Measurements from ENCODE around the gene RSPH10B.
"Not testable (repeated sequence)": the region's sequence is repeated elsewhere in the genome, so short reads cannot be mapped to it uniquely, and the experiment has no call there.

Gene RSPH10B

DNA sequence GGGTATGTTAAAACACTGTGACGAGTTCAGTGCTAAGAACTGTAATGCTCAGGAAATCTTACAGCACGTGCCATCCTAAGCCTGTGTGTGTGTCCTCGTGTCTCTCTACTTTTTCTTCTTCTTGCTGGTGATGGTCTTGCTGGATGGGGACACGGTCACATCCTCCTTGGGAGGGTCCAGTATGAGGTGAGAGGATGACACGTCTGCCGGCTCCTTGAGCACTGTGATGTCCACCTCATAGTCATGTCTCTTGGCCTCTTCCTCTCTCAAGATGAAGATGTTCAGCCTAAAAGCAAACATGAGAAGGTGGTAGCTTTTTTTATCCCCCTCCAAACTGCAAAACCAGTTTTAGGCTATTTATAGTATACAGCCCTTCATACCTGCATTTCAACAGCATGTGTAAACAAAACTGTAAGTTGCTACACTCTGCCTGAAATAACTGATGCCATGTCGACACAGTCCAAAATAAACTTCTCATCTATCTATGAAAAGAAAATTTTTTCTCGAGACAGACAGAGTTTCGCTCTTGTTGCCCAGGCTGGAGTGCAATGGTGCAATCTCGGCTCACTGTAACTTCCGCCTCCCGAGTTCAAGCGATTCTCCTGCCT lies 44.1 kb downstream of the RSPH10B start:
- DNase-seq: not testable (repeated sequence)

DNA sequence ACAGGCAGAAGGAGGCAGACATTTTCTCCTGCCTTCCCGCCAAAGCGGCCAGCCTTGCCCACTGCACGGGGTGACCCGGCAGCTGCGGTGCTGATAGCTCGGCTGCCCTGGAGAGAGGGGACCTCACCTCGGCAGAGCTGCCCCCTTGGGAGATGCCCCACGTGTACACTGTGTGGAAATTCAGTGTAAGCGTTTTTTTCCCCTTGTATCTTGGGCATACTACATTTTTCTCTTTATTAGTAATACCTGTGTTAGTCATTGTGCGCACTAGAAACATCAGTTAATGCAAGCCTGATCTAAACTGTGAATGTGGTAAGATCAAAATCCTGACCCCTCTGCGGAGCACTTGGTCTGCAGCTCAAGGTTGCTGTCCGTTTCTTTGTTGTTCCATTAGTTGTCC lies 45.9 kb downstream of the RSPH10B start:
- not testable (repeated sequence) for DNase-seq

DNA sequence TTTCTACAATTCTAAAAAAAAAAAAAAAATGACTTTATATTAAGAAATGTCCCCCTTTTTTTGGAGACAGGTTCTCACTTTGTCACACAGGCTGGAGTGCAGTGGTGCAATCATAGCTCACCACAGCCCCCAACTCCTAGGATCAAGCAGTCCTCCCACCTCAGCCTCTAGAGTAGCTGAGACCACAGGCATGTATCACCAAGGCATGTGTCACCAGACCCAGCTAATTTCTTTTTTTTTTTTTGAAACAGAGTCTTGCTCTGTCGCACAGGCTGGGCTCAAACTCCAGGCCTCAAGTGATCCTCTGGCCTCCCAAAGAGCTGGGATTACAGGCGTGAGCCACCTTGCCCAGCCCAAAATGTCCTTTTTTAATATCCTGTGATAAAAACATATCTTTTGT lies 46.3 kb downstream of the RSPH10B start:
- not testable (repeated sequence) for DNase-seq

DNA sequence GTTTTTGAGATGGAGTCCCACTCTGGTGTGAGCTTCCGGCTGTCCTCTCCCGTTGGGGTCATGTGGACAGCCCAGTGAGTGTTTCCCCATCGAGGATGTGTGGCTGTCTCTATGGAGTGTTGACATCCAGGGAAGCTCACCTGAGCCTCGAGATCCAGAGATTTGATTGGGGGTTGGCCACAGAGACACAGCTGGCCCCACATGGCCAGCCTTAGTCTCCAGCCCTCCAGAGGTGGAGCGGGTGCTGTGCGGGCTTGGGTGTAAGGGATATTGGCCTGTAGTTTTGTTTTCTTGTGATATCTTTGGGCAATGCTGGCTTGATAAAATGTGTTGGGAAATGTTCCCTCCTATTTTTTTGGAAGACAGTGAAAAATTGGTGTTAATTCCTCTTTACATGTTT lies 54.0 kb downstream of the RSPH10B start:
- DNase-seq: not testable (repeated sequence)

DNA sequence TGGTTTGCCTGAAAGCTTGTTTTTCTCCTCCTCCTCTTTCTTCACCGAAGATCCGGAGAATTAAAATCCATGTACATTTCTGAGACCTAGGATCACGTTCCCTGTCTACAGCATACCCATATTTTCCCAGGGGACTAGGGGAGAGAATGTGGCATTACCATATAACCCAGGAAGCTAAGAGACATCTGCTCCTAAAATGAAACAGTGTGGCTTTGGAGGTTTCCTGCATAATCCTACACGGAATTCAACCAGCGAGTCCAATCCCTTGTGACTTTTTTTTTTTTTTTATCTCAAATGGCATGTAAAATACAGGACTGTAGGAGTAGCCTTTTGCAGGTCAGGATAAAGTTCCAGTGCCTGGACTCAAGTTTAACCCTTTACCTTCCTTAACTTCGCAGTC lies 61.7 kb downstream of the RSPH10B start:
- DNase-seq: not testable (repeated sequence)

DNA sequence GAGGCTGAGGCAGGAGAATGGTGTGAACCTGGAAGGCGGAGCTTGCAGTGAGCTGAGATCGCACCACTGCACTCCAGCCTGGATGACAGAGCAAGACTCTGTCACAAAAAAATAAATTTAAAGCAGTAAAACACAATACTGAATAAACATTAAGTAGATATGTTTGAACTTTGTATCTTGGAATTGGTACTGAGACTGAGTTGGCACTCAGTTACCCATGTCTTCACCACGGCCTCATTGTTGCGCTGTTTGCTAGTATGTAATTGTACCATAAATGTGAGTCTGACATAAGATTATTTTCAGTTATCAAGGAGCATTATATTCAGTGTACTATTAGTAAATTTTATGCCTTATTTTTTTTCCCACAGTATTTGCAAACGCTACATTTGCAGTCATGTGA lies 65.8 kb downstream of the RSPH10B start:
- DNase-seq: not testable (repeated sequence)

DNA sequence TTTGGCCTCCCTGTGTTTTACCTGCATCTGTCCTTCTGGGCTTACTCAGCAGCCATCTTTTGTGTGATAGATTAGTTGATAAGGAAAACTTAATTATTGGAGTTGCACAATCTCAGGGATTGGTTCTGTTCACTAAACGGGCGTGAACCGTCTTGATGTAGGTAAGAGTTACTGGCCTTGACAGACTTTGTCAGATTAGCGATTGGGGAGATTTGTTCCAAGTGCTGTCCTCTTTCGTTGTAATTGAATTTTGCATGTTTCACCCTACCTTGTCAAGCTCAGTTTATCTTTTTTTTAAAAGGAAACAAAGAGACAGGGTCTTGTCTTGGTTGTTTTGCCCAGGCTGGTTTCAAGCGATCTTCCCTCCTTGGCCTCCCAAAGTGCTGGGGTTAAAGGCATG lies 67.5 kb downstream of the RSPH10B start:
- DNase-seq: not testable (repeated sequence)

DNA sequence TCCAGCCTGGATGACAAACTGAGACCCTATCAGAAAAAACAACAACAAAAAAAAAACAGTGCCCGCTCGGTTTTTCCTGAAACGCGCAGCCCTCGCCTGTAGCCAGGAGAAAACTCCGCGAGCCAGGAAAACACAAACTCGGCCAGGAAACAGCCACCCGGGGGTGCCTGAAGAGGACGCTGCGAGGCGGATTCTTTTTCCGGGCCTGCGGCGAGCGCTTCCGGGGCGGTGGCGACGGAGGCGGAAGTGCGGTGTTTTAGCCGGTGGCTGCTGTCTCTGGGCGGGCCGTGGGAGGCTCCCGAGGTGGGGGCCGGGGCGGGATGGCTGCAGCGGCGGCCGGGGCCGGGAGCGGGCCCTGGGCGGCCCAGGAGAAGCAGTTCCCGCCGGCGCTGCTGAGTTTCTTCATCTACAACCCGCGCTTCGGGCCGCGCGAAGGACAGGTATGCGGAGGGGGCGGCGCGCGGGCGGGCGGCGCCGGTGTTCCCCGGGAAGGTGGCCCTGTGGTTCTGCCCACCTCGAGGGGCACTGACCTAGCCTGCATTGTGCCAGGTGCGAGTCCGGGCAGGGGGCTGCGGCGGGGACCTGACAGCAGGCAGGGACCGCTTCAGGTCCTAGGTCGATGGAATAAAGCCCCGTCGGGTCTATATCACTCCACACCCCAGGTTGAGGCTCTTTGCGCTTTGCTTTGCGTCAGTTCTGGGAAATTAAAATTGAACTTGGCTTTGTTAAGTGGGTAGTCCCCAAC lies 71.8 kb downstream of the RSPH10B start, which contains the start of gene CCZ1:
TSS of gene CCZ1 (plus strand) at position 254 of the 745 bp plus-strand sequence. CDS start at position 321, 67 bp downstream.
- peak; percentile 61 for DNase-seq

DNA sequence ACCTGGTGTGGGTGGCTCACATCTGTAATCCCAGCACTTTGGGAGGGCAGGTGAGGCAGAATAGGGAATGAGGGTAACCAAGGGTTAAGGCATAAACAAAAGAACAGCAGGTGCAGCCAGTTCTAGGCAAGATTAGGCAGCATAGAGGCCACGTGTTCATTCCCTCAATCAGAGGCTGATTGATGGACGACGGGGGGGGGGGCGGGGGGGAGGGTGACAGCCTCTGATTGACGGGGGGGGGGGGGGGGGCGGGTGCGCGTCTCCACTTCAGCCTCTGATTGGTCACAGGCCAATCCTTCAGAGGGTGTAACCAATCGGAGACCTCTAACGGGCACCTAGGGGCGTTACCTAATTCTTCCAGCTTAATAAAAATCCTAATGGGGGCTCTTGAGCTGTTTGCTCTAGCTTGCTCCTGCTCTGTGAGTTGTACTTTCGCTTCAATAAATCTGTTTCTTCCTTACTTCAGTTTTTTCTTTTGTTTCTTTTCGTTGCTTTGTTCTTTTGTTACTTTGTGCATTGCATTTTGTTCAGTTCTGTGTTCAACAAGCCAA lies 73.0 kb downstream of the RSPH10B start:
- DNase-seq: not testable (repeated sequence)

DNA sequence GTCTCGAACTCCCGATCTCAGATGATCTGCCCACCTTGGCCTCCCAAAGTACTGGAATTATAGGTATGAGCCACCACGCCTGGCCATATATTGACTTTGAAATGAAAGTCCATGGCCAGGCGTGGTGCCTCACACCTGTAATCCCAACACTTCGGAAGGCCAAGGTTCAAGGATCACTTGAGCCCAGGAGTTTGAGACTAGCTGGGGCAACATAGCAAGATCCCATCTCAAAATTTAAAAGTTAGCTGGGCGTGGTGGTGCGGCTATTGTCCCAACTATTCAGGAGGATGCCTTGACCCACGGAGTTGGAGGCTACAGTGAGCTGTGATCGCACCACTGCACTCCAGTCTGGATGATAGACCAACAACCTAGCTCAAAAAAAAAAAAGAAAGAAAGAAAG lies 78.0 kb downstream of the RSPH10B start:
- no peak for DNase-seq

DNA sequence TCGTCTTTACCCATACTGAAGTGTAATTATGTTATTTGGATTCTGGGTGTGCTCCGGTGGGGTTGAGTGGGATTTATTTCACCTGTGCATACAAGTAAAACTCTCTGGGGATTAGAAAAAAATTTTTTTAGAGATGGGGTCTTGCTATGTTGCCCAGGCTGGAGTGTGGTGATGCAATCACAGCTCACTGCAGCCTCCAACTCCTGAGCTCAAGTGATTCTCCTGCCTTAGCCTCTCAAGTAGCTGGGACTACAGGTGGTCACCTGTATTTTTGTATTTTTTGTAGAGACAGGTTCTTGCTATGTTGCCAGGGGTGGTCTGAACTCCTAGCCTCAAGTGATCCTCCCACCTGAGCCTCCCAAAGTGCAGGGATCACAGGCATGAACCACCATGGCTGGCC lies 80.2 kb downstream of the RSPH10B start:
- DNase-seq: not testable (repeated sequence)

DNA sequence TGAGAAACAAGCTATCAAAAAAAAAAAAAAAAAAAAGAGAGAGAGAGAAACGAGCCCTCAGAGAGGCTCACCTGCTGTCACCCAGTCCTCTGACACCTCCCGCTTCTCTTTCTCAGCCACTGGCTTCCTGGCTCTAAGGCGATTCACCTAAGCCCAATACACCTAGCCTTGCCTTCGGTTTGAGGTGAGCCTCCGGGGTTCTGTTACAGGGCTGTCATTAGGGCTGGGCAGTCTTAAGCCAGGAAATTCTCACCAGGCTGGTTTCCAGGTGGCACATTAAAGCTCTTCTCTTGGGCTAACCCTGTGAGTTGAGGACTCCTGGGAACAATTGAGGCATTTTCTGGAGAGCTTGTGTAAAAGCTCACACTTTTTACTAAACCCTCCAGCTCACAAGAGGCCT lies 82.5 kb downstream of the RSPH10B start:
- DNase-seq: not testable (repeated sequence)

DNA sequence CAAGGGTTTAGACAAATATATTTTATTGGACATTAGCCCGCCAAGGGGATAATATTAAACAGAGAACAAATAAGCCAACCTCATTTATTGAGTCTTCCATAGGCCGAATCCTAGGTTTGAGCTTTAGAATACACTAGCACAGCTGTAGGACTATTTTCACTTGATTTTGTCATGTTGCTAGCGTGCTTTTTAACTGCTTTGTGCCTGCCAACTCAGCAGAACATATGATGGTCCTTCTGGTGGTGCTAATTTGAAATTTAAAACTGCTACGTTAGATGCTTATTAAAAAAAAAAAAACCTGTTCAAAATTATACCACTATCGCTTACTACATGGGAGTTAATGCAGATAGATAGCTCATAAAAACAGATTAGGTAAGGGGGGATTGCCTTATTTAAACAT lies 86.1 kb downstream of the RSPH10B start:
- not testable (repeated sequence) for DNase-seq

DNA sequence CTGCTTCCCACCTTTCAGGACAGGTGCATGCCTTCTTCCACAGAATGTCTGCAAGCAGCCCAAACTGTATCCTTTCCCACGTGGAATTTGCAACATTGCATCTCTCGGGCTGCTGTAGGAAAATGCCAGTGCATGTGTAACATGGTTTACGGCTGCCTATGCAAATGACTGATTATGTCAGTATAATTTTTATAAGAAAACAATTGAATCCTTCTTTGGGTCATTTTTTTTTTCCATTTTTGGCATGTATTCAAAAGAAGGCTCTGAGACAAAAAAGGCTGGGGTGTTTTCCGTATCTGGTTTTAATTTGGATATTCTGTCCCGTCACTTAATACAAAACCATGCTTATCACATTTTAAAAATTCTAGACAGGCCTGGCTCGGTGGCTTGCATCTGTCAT lies 90.4 kb downstream of the RSPH10B start:
- DNase-seq: not testable (repeated sequence)

DNA sequence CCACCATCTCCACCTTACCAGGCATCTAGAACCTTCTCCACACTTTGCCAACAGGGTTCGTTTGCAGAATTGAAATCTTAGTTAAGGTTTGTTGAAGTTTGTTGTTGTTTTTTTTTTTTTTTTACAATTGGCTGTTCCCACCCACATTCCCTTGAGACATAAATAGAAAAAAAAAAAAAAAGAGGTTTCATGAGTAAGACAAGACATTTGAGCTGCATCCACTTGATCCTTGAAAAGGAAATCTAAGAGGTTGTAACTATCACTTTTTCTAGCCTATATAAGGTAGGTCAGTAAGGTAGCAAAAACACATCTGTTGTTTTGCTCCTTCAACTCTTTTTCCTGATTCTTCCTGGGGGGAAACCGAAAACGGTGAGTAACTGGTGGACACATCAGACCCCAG lies 90.9 kb downstream of the RSPH10B start:
- not testable (repeated sequence) for DNase-seq
